ENCODE measurements around the gene PIK3AP1.

GRCh38 chr10:96588616-96589419, 131.5 kb downstream of the PIK3AP1 start:
- TF ChIP-seq CTCF (conservative IDR thresholded peaks at IDR 0.05; ENCODE audit: low read length) (no peak), EZH2phosphoT487 (IDR thresholded peaks at IDR 0.05; ENCODE audit: borderline replicate concordance) (no peak)

Measured in Loucy (cell line).